ENCODE results near the gene CAPN10.

The CAPN10 gene

GRCh38 chr2:240626531-240627300, 40.2 kb downstream of the CAPN10 start:
- DNase-seq = peak; percentile 30

GRCh38 chr2:240627736-240628506, 41.4 kb downstream of the CAPN10 start:
- DNase-seq = peak; percentile 16

- peak; percentile 16 for DNase-seq
Observed at GRCh38 chr2:240628507-240628807, 41.9 kb downstream of the CAPN10 start.

- peak; percentile 15 for DNase-seq
Observed at GRCh38 chr2:240628808-240629618, 42.5 kb downstream of the CAPN10 start.

GRCh38 chr2:240629619-240629967, 43.1 kb downstream of the CAPN10 start:
- no peak for DNase-seq

- DNase-seq = peak; percentile 13
Observed at GRCh38 chr2:240629968-240630770, 43.6 kb downstream of the CAPN10 start.

GRCh38 chr2:240630771-240631547, 44.4 kb downstream of the CAPN10 start:
- DNase-seq = no peak

- no peak for DNase-seq
Observed at GRCh38 chr2:240631548-240632305, 45.2 kb downstream of the CAPN10 start.

GRCh38 chr2:240632306-240632721, 45.8 kb downstream of the CAPN10 start:
- DNase-seq = no peak

- DNase-seq = peak; percentile 10
Observed at GRCh38 chr2:240635121-240635997, 48.8 kb downstream of the CAPN10 start.

- no peak for DNase-seq
Observed at GRCh38 chr2:240635998-240636547, 49.5 kb downstream of the CAPN10 start.

- DNase-seq = no peak
Observed at GRCh38 chr2:240636563-240637115, 50.1 kb downstream of the CAPN10 start.

GRCh38 chr2:240637116-240637900, 50.8 kb downstream of the CAPN10 start:
- no peak for DNase-seq

- DNase-seq = no peak
Observed at GRCh38 chr2:240637901-240638345, 51.4 kb downstream of the CAPN10 start.

GRCh38 chr2:240638512-240639160, 52.1 kb downstream of the CAPN10 start:
- DNase-seq = no peak

- no peak for DNase-seq
Observed at GRCh38 chr2:240639566-240639965, 53.0 kb downstream of the CAPN10 start.

- peak; percentile 23 for DNase-seq
Observed at GRCh38 chr2:240640939-240641338, 54.4 kb downstream of the CAPN10 start.
